IMR-90 (cell line): Measurements from ENCODE around the gene CHRM3. TPM values are rescaled to one million over a fixed set of nuclear protein-coding genes. Genes with fewer than 3 reads are reported as not detected.

Source experiments
- ATAC-seq: fragments of 200-7000 bp; cut with Tn5 transposase; 2 replicates; pipeline ENCODE4 v1.9.1; 2020; ENCODE audit warnings: low read depth, mild to moderate bottlenecking, moderate library complexity
- BruUV-seq: library from RNA; stranded (reverse); fragments of 400-500 nt; replicated peaks from 2 replicates; lab custom pipeline; 2021; lab: Mats Ljungman, UMichigan
- CTCF ChIA-PET: fragments of 300-600 bp; formaldehyde crosslinking; extraction: SDS; loops from one replicate; lab custom pipeline; 2021; ENCODE audit warnings: antibody characterized with exemption; lab: Yijun Ruan, JAX
- POLR2A ChIA-PET: fragments of 300-600 bp; sonication (Branson Sonifier 250); formaldehyde crosslinking; loops from one replicate; lab custom pipeline; 2022; ENCODE audit warnings: antibody characterized with exemption; ENCODE audit not compliant: unreplicated experiment; lab: Charles Lee
- DNase-seq: peaks from one replicate; pipeline ENCODE4 v3.0.0; 2013
- H2AFZ ChIP-seq: replicated peaks from 2 replicates; pipeline ENCODE3; 2013; ENCODE audit warnings: low read length, mild to moderate bottlenecking; ENCODE audit not compliant: poor library complexity
- H2AK5ac ChIP-seq: 2 replicates; pipeline ENCODE4 v1.6.1; 2013; ENCODE audit warnings: low read depth, low read length, inconsistent platforms
- H2AK9ac ChIP-seq: replicated peaks from 2 replicates; pipeline ENCODE3; 2013; ENCODE audit warnings: mild to moderate bottlenecking, low read depth, low read length, moderate library complexity; ENCODE audit not compliant: poor library complexity
- H2BK120ac ChIP-seq: 2 replicates; pipeline ENCODE4 v1.6.1; 2013; ENCODE audit warnings: low read depth, low read length, inconsistent platforms
- H2BK15ac ChIP-seq: 3 replicates; pipeline ENCODE4 v1.6.1; 2013; ENCODE audit warnings: low read depth, low read length, inconsistent platforms
- H2BK20ac ChIP-seq: 2 replicates; pipeline ENCODE4 v1.6.1; 2013; ENCODE audit warnings: low read depth, mild to moderate bottlenecking, inconsistent platforms, low read length, moderate library complexity
- H2BK5ac ChIP-seq: 2 replicates; pipeline ENCODE4 v1.6.1; 2013; ENCODE audit warnings: mild to moderate bottlenecking, low read depth, low read length, inconsistent platforms; ENCODE audit not compliant: poor library complexity, severe bottlenecking
- H3K14ac ChIP-seq: replicated peaks from 2 replicates; pipeline ENCODE4 v1.6.1; 2013; ENCODE audit warnings: low read depth, low read length, inconsistent platforms
- H3K18ac ChIP-seq: 2 replicates; pipeline ENCODE4 v1.6.1; 2013; ENCODE audit warnings: low read depth, low read length, control low read depth
- H3K23ac ChIP-seq: 2 replicates; pipeline ENCODE4 v1.6.1; 2013; ENCODE audit warnings: low read depth, low read length, inconsistent platforms
- H3K27ac ChIP-seq: 2 replicates; pipeline ENCODE4 v1.5.1; 2013; ENCODE audit warnings: mild to moderate bottlenecking, control low read depth, low read length; ENCODE audit not compliant: insufficient read depth
- H3K27me3 ChIP-seq: 2 replicates; pipeline ENCODE4 v1.6.1; 2013; ENCODE audit warnings: low read length; ENCODE audit not compliant: control insufficient read depth, insufficient read depth
- H3K36me3 ChIP-seq: 2 replicates; pipeline ENCODE4 v1.6.1; 2013; ENCODE audit warnings: low read length, mixed read lengths; ENCODE audit not compliant: control insufficient read depth, insufficient read depth
- H3K4ac ChIP-seq: 2 replicates; pipeline ENCODE4 v1.6.1; 2013; ENCODE audit warnings: low read depth, low read length, inconsistent platforms
- H3K4me1 ChIP-seq: 2 replicates; pipeline ENCODE4 v1.6.1; 2013; ENCODE audit warnings: low read length, mixed read lengths; ENCODE audit not compliant: control insufficient read depth, insufficient read depth
- H3K4me2 ChIP-seq: 2 replicates; pipeline ENCODE4 v1.6.1; 2013; ENCODE audit warnings: low read depth, mild to moderate bottlenecking, control low read depth, low read length, moderate library complexity
- H3K4me3 ChIP-seq: 2 replicates; pipeline ENCODE4 v1.5.1; 2013; ENCODE audit warnings: low read depth, mild to moderate bottlenecking, control low read depth, low read length, moderate library complexity; ENCODE audit not compliant: insufficient read depth
- H3K56ac ChIP-seq: 2 replicates; pipeline ENCODE4 v1.6.1; 2013; ENCODE audit warnings: low read length, inconsistent platforms; ENCODE audit not compliant: insufficient read depth; ENCODE audit errors: extremely low read depth
- H3K79me1 ChIP-seq, 2 experiments: 2 replicates each; pipeline ENCODE4 v1.6.1; 2013; ENCODE audit warnings: low read length in 2 of 2, inconsistent platforms in 1 of 2, low read depth in 1 of 2
- H3K9ac ChIP-seq: 2 replicates; pipeline ENCODE4 v1.6.1; 2013; ENCODE audit warnings: low read depth, low read length, control low read depth
- H3K9me1 ChIP-seq: 2 replicates; pipeline ENCODE4 v1.6.1; 2013; ENCODE audit warnings: low read length, inconsistent platforms; ENCODE audit not compliant: insufficient read depth
- H3K9me3 ChIP-seq: 2 replicates; pipeline ENCODE4 v1.6.1; 2013; ENCODE audit warnings: low read length; ENCODE audit not compliant: control insufficient read depth, insufficient read depth
- H4K20me1 ChIP-seq: 2 replicates; pipeline ENCODE4 v1.6.1; 2013; ENCODE audit warnings: low read length, inconsistent platforms; ENCODE audit not compliant: insufficient read depth
- H4K5ac ChIP-seq: 2 replicates; pipeline ENCODE4 v1.6.1; 2013; ENCODE audit warnings: mild to moderate bottlenecking, low read depth, low read length, control low read depth
- H4K8ac ChIP-seq, 2 experiments: 2 replicates each; pipeline ENCODE4 v1.6.1; 2013; ENCODE audit warnings: low read depth in 2 of 2, low read length in 2 of 2, control low read depth in 1 of 2, inconsistent platforms in 1 of 2
- H4K91ac ChIP-seq: 2 replicates; pipeline ENCODE4 v1.6.1; 2013; ENCODE audit warnings: low read depth, low read length, inconsistent platforms; ENCODE audit not compliant: insufficient read depth
- BHLHE40 ChIP-seq: fragments of 150-350 bp; IDR thresholded peaks from 2 replicates; pipeline ENCODE4 v1.6.1; 2016; ENCODE audit warnings: mild to moderate bottlenecking, low read depth, low read length
- CHD1 ChIP-seq: IDR thresholded peaks from 2 replicates; pipeline ENCODE4 v1.6.1; 2012; ENCODE audit warnings: low read depth, low read length, improper control_type of control experiment
- CTCF ChIP-seq: conservative IDR thresholded peaks from 2 replicates; pipeline ENCODE4 v1.5.1; 2012; ENCODE audit warnings: mild to moderate bottlenecking, low read depth, low read length, improper control_type of control experiment
- ELK1 ChIP-seq: fragments of 150-350 bp; IDR thresholded peaks from 2 replicates; pipeline ENCODE4 v1.6.1; 2016; ENCODE audit warnings: low read depth, mild to moderate bottlenecking, low read length, moderate library complexity, borderline replicate concordance
- MAZ ChIP-seq: IDR thresholded peaks from 2 replicates; pipeline ENCODE4 v1.6.1; 2012; ENCODE audit warnings: low read depth, mild to moderate bottlenecking, low read length, improper control_type of control experiment, moderate library complexity, borderline replicate concordance
- MXI1 ChIP-seq: IDR thresholded peaks from 2 replicates; pipeline ENCODE4 v1.6.1; 2012; ENCODE audit warnings: low read depth, mild to moderate bottlenecking, low read length, moderate library complexity, borderline replicate concordance
- NFE2L2 ChIP-seq: fragments of 150-350 bp; IDR thresholded peaks from 2 replicates; pipeline ENCODE4 v1.6.1; 2016; ENCODE audit warnings: low read depth, mild to moderate bottlenecking, low read length
- POLR2A ChIP-seq: IDR thresholded peaks from 2 replicates; pipeline ENCODE4 v1.6.1; 2012; ENCODE audit warnings: mild to moderate bottlenecking, low read depth, low read length
- RAD21 ChIP-seq: IDR thresholded peaks from 2 replicates; pipeline ENCODE4 v1.6.1; 2012; ENCODE audit warnings: low read length, improper control_type of control experiment
- RFX5 ChIP-seq: IDR thresholded peaks from 2 replicates; pipeline ENCODE4 v1.8.0; 2012; ENCODE audit warnings: low read depth, mild to moderate bottlenecking, low read length, moderate library complexity
- SMC3 ChIP-seq: fragments of 150-350 bp; IDR thresholded peaks from 2 replicates; pipeline ENCODE4 v1.6.1; 2016; ENCODE audit warnings: low read depth, mild to moderate bottlenecking, antibody characterized with exemption, low read length, moderate library complexity
- USF2 ChIP-seq: fragments of 150-350 bp; IDR thresholded peaks from 2 replicates; pipeline ENCODE4 v1.6.1; 2017; ENCODE audit warnings: mild to moderate bottlenecking, antibody characterized with exemption, low read length, low read depth
- WGBS, 2 experiments: methylation state at CpG; one replicate each; pipeline versions ENCODE4 v1.1.5 to v1.1.7; 2013; ENCODE audit warnings: missing lambda C conversion rate in 2 of 2; ENCODE audit not compliant: insufficient read length in 1 of 2; ENCODE audit errors: extremely low coverage in 2 of 2; 5-methylcytosine and 5-hydroxymethylcytosine counted together
- dilution Hi-C: fragments of 300-500 bp; cut with HindIII; formaldehyde crosslinking; loops from one replicate; pipeline ENCODE4 v1.14.3; 2018; ENCODE audit warnings: low sequenced_read_pairs; ENCODE audit not compliant: unreplicated experiment
- in situ Hi-C: fragments of 300-500 bp; cut with MboI; formaldehyde crosslinking; loops from 3 replicates; pipeline ENCODE4 v1.14.3; 2019; ENCODE audit warnings: low sequenced_read_pairs, inconsistent platforms, mixed read lengths
- intact Hi-C: fragments of 100-400 bp; cut with micrococcal nuclease; formaldehyde crosslinking; loops from 2 replicates; pipeline ENCODE4 v1.10.0; 2022
- polyA plus RNA-seq, 3 experiments: library from polyadenylated mRNA; depleted of rRNA; stranded (reverse); fragments of >200 nt; gene quantifications; 2 replicates each; pipeline ENCODE4 v1.2.3, GENCODE V29; 2012; ENCODE audit warnings: low replicate concordance in 1 of 3
- total RNA-seq: library from RNA; depleted of rRNA; stranded (reverse); fragments of >200 nt; gene quantifications from 2 replicates; pipeline ENCODE4 v1.2.3, GENCODE V29; 2012

Gene CHRM3
- total and polyA plus RNA-seq, 2 of the 4 experiments (the other 2 are of a cell fraction) = not detected

GRCh38 chr1:239434181-239434580 lies 47.8 kb downstream of the CHRM3 start:
- Histone ChIP-seq H2BK5ac (no peak overlapping the region), H3K9ac (no peak overlapping the region), H3K9me1 (no peaks in the 10 kb centered on the region), H2AK5ac (no peak overlapping the region), H3K56ac (no peak overlapping the region), H3K4me1 (no peaks in the 10 kb centered on the region), H3K36me3 (no peaks in the 10 kb centered on the region), H3K23ac (no peak overlapping the region), H3K79me1 (no peaks in the 10 kb centered on the region), H3K9me3 (peaks cover 8% of the 10 kb centered on the region), H3K4me2 (no peak overlapping the region), H4K91ac (no peak overlapping the region), H2BK120ac (no peak overlapping the region), H2AK9ac (no peak overlapping the region), H4K20me1 (no peaks in the 10 kb centered on the region), H3K18ac (no peak overlapping the region), H2AFZ (no peak overlapping the region), H2BK15ac (no peak overlapping the region), H3K27me3 (no peaks in the 10 kb centered on the region), H2BK20ac (no peak overlapping the region), H4K8ac (no peak overlapping the region), H3K27ac (no peak overlapping the region), H3K14ac (no peak overlapping the region), H3K4me3 (no peak overlapping the region), H4K5ac (no peak overlapping the region), H3K4ac (no peak overlapping the region)
- in situ Hi-C loops = no loop called here
- POLR2A ChIA-PET = no interaction called here
- CTCF ChIA-PET = no interaction called here
- dilution Hi-C loops = no loop called here
- intact Hi-C loops = no loop called here
- ATAC-seq = no peak
- TF ChIP-seq MAZ = no peak
- TF ChIP-seq CHD1 = no peak
- no peak for TF ChIP-seq BHLHE40
- no peak for TF ChIP-seq NFE2L2
- no peak for TF ChIP-seq CTCF
- no peak for TF ChIP-seq ELK1
- no peak for TF ChIP-seq SMC3
- TF ChIP-seq USF2 = no peak
- no peak for TF ChIP-seq RFX5
- TF ChIP-seq RAD21 = no peak
- no peak for TF ChIP-seq POLR2A
- no peak for TF ChIP-seq MXI1
- no peak for DNase-seq
- 40% methylated on average over 1 of the region's 5 CpGs; no CpG with 5 or more reads in 1 of the 2 experiments for WGBS, 2 experiments
- BruUV-seq = no TSS peak
